Psoas muscle (tissue), 8 donors: ENCODE measurements around the gene SLC36A3. TPM values are rescaled to one million over a fixed set of nuclear protein-coding genes. Genes with fewer than 3 reads are reported as not detected.

Source experiments
- ATAC-seq, 4 donors: fragments of 200-7000 bp; cut with Tn5 transposase; one replicate each; pipeline ENCODE4 v1.9.1; 2020; ENCODE audit warnings: moderate library complexity in 3 of 4, mild to moderate bottlenecking in 2 of 4
- DNase-seq, 2 donors: peaks; one replicate each; pipeline ENCODE4 v3.0.0-alpha.2; 2020
- H3K27ac ChIP-seq: fragments of 200-600 bp; one replicate; pipeline ENCODE4 v1.8.0; 2022
- H3K27me3 ChIP-seq, 3 donors: fragments of 200-600 bp in 1 of 3; one replicate each; pipeline versions ENCODE4 v1.6.1 to v1.8.0; 2013 to 2022; ENCODE audit warnings: low read length in 2 of 3, mild to moderate bottlenecking in 2 of 3, moderate library complexity in 1 of 3; ENCODE audit not compliant: insufficient read depth in 3 of 3
- H3K36me3 ChIP-seq, 2 donors: fragments of 200-600 bp in 1 of 2; one replicate each; pipeline versions ENCODE4 v1.6.1 to v1.8.0; 2013 to 2022; ENCODE audit warnings: low read depth in 1 of 2, mild to moderate bottlenecking in 1 of 2, moderate library complexity in 1 of 2; ENCODE audit not compliant: insufficient read depth in 1 of 2
- H3K4me1 ChIP-seq: fragments of 200-600 bp; one replicate; pipeline ENCODE4 v1.8.0; 2022
- H3K4me3 ChIP-seq: fragments of 200-600 bp; one replicate; pipeline ENCODE4 v1.8.0; 2022; ENCODE audit warnings: mild to moderate bottlenecking
- H3K9me3 ChIP-seq: fragments of 200-600 bp; one replicate; pipeline ENCODE4 v1.8.0; 2022
- CTCF ChIP-seq: fragments of 200-600 bp; IDR thresholded peaks from one replicate; pipeline ENCODE4 v1.8.0; 2022; ENCODE audit warnings: antibody characterized with exemption
- WGBS, 3 donors: extraction: QIAGEN DNeasy Blood & Tissue Kit; methylation state at CpG; one replicate each; pipeline versions ENCODE4 v1.1.6 to v1.1.7; 2013; 5-methylcytosine and 5-hydroxymethylcytosine counted together
- intact Hi-C, 2 donors: fragments of 100-400 bp; cut with DNase I; formaldehyde crosslinking; loops; one replicate each; pipeline versions ENCODE4 v1.11.0 to v1.14.2; 2022
- polyA plus RNA-seq, 3 donors: library from polyadenylated mRNA; stranded (reverse); fragments of 200-250 nt; gene quantifications; one replicate each; pipeline ENCODE4 v1.2.3, GENCODE V29; 2013
- total RNA-seq, 4 donors: library from RNA; stranded (reverse); fragmentation: NEBNext Ultra II Directional in 2 of 4; extraction: Animal tissue kit (Norgen Biotek cat#: 25700) in 2 of 4; gene quantifications; one replicate each; pipeline versions ENCODE4 v1.2.1 to v1.2.4, GENCODE V29; 2021 to 2023
- donor health status: healthy with polysubstance abuse.
- donor health status: DM: no; HTN: no; CAD: no; lungs with moderate emphysema.
- donor health status: Bipolar disorder and iron deficiency.
- donor health status: healthy.
- donor health status: DM: yes; HTN: yes; CAD: no.
- donor health status: DM: no; HTN: no; CAD: no.
- donor health status: DM: no; HTN: no; CAD: no.
- donor health status: DM: yes; HTN: yes; CAD: no.

The SLC36A3 gene
- total and polyA plus RNA-seq, 7 donors: not detected

GRCh38 chr5:151278845-151279244 is 24.7 kb downstream of the SLC36A3 start:
- no peaks in the 10 kb centered on the region for H3K4me1 ChIP-seq
- no peaks in the 10 kb centered on the region for H3K9me3 ChIP-seq
- H3K27ac ChIP-seq: no peak overlapping the region
- TF ChIP-seq CTCF: no peak
- WGBS, 3 donors: 74 to 80% (median 75%) methylated on average over 5 of the region's 5 CpGs
- no peaks in the 10 kb centered on the region for H3K27me3 ChIP-seq
- DNase-seq (no peak), ATAC-seq (no peak)
- intact Hi-C loops: no loop called here
- H3K36me3 ChIP-seq: no peaks in the 10 kb centered on the region
- H3K4me3 ChIP-seq: no peak overlapping the region

- H3K9me3 ChIP-seq: no peaks in the 10 kb centered on the region
- no peak overlapping the region for H3K4me3 ChIP-seq
These were observed 27.8 kb downstream of the SLC36A3 start for GRCh38 chr5:151275803-151276202.

GRCh38 chr5:151274666-151275065 is 28.9 kb downstream of the SLC36A3 start:
- no peak for ATAC-seq
- Histone ChIP-seq H3K4me3 (no peak overlapping the region), H3K27ac (no peak overlapping the region), H3K27me3 (no peaks in the 10 kb centered on the region), H3K9me3 (no peaks in the 10 kb centered on the region), H3K36me3 (peaks cover 0 to 5% of the 10 kb centered on the region in 2 donors), H3K4me1 (no peaks in the 10 kb centered on the region)
- no peak for DNase-seq
- intact Hi-C loops: no loop called here
- TF ChIP-seq CTCF: no peak

More at GRCh38 chr5:151275803-151276202, 27.8 kb downstream of the SLC36A3 start:
- no peaks in the 10 kb centered on the region for H3K36me3 ChIP-seq
- intact Hi-C loops: no loop called here
- 89 to 100% (median 96%) methylated on average over 2 of the region's 2 CpGs for WGBS, 3 donors
- DNase-seq (no peak), ATAC-seq (no peak)
- H3K27ac ChIP-seq: no peak overlapping the region
- no peak for TF ChIP-seq CTCF
- no peaks in the 10 kb centered on the region for H3K27me3 ChIP-seq
- no peaks in the 10 kb centered on the region for H3K4me1 ChIP-seq

GRCh38 chr5:151271336-151271735 is 32.2 kb downstream of the SLC36A3 start:
- no peak for TF ChIP-seq CTCF
- DNase-seq: no peak
- no peak for ATAC-seq
- Histone ChIP-seq H3K27me3 (no peaks in the 10 kb centered on the region), H3K27ac (no peak overlapping the region), H3K4me3 (no peak overlapping the region), H3K36me3 (peaks cover 3 to 34% of the 10 kb centered on the region in 2 donors), H3K9me3 (no peaks in the 10 kb centered on the region), H3K4me1 (no peaks in the 10 kb centered on the region)
- intact Hi-C loops: no loop called here

GRCh38 chr5:151270599-151270998 is 33.0 kb downstream of the SLC36A3 start:
- H3K27me3 ChIP-seq: no peaks in the 10 kb centered on the region
- H3K9me3 ChIP-seq: no peaks in the 10 kb centered on the region
- ATAC-seq (no peak), DNase-seq (no peak)
- no peak overlapping the region for H3K27ac ChIP-seq
- no peak overlapping the region for H3K4me3 ChIP-seq
- no peaks in the 10 kb centered on the region for H3K4me1 ChIP-seq
- 74 to 81% (median 76%) methylated on average over 1 of the region's 1 CpG for WGBS, 3 donors
- intact Hi-C loops: no loop called here
- H3K36me3 ChIP-seq: peaks cover 3 to 38% of the 10 kb centered on the region in 2 donors
- no peak for TF ChIP-seq CTCF
